T-cell (primary cell): ENCODE results near the gene ASAP2. TPM values are rescaled to one million over a fixed set of nuclear protein-coding genes. Genes with fewer than 3 reads are reported as not detected.
"Not testable (repeated sequence)": the region's sequence is repeated elsewhere in the genome, so short reads cannot be mapped to it uniquely, and the experiment has no call there.

Source experiments
- ATAC-seq, 4 experiments: fragments of 200-7000 bp in 3 of 4; fragments of 150-1000 bp in 1 of 4; cut with Tn5 transposase; replicated peaks in 1 of 4; 1 replicate in 3 of 4; 2 replicates in 1 of 4; pipeline ENCODE4 v1.10.0; 2021; ENCODE audit warnings: moderate library complexity in 3 of 4, mild to moderate bottlenecking in 2 of 4, moderate number of reproducible peaks in 1 of 4
- CTCF ChIA-PET, 2 donors: fragments of 300-600 bp; sonication (Branson Sonifier 250); formaldehyde crosslinking; loops; one replicate each; lab custom pipeline; 2022; ENCODE audit warnings: antibody characterized with exemption in 2 of 2; lab: Charles Lee
- POLR2A ChIA-PET, 2 donors: fragments of 300-600 bp; sonication (Branson Sonifier 250); formaldehyde crosslinking; loops; one replicate each; lab custom pipeline; 2022; ENCODE audit warnings: antibody characterized with exemption in 2 of 2; lab: Charles Lee
- DNase-seq, 35 experiments: peaks; one replicate each; pipeline versions ENCODE4 v3.0.0 to v3.0.0-alpha.2; 2013 to 2023
- H3K27ac ChIP-seq: one replicate; pipeline ENCODE4 v1.5.1; 2013; ENCODE audit warnings: low read length
- H3K27me3 ChIP-seq, 2 experiments: replicated peaks in 1 of 2; 1 replicate in 1 of 2; 2 replicates in 1 of 2; pipeline versions ENCODE4 v1.6.1 to v1.7.0; 2013; ENCODE audit warnings: low read length in 1 of 2, mixed read lengths in 1 of 2; ENCODE audit not compliant: control insufficient read depth in 2 of 2, insufficient read depth in 2 of 2; ENCODE audit errors: extremely low read depth in 1 of 2
- H3K36me3 ChIP-seq, 2 donors: 1 replicate in 1 of 2; 2 replicates in 1 of 2; pipeline versions ENCODE4 v1.6.1 to v1.7.0; 2013; ENCODE audit warnings: low read length in 1 of 2; ENCODE audit not compliant: control insufficient read depth in 2 of 2, insufficient read depth in 1 of 2; ENCODE audit errors: extremely low read depth in 1 of 2
- H3K4me1 ChIP-seq, 2 experiments: 1 replicate in 1 of 2; 2 replicates in 1 of 2; pipeline versions ENCODE4 v1.6.1 to v1.7.0; 2013; ENCODE audit warnings: low read length in 2 of 2, mixed read lengths in 1 of 2; ENCODE audit not compliant: insufficient read depth in 2 of 2, control insufficient read depth in 1 of 2; ENCODE audit errors: extremely low read depth in 1 of 2
- H3K4me3 ChIP-seq, 2 donors: 1 replicate in 1 of 2; 2 replicates in 1 of 2; pipeline versions ENCODE4 v1.5.1 to v1.7.0; 2013; ENCODE audit warnings: mild to moderate bottlenecking in 2 of 2, low read length in 1 of 2, moderate library complexity in 1 of 2; ENCODE audit not compliant: control insufficient read depth in 1 of 2; ENCODE audit errors: extremely low read depth in 1 of 2
- H3K9me3 ChIP-seq: 2 replicates; pipeline ENCODE4 v1.7.0; 2013
- H3K27ac Mint-ChIP-seq, 2 donors: one replicate each; pipeline ENCODE4 v1.8.0; 2020 to 2021; ENCODE audit warnings: mild to moderate bottlenecking in 2 of 2, mixed read lengths in 2 of 2
- H3K27me3 Mint-ChIP-seq, 2 donors: one replicate each; pipeline ENCODE4 v1.8.0; 2021 to 2022; ENCODE audit warnings: mixed read lengths in 2 of 2
- H3K36me3 Mint-ChIP-seq: one replicate; pipeline ENCODE4 v1.8.0; 2021; ENCODE audit warnings: mixed read lengths
- H3K4me1 Mint-ChIP-seq, 3 donors: one replicate each; pipeline ENCODE4 v1.8.0; 2020 to 2022; ENCODE audit warnings: mixed read lengths in 3 of 3, mild to moderate bottlenecking in 1 of 3
- H3K4me3 Mint-ChIP-seq, 3 donors: one replicate each; pipeline ENCODE4 v1.8.0; 2020 to 2022; ENCODE audit warnings: mild to moderate bottlenecking in 3 of 3, mixed read lengths in 3 of 3, moderate library complexity in 3 of 3
- H3K9me3 Mint-ChIP-seq, 3 donors: one replicate each; pipeline ENCODE4 v1.8.0; 2020 to 2022; ENCODE audit warnings: mixed read lengths in 3 of 3
- WGBS: methylation state at CpG from one replicate; pipeline ENCODE4 v1.1.5; 2013; ENCODE audit warnings: missing lambda C conversion rate; ENCODE audit not compliant: insufficient coverage; 5-methylcytosine and 5-hydroxymethylcytosine counted together
- total RNA-seq, 35 experiments: library from RNA in 6 of 35; stranded (reverse) in 6 of 35; fragments of 120-200 nt in 1 of 35; gene quantifications; one replicate each; pipeline versions ENCODE4 v1.2.1 to v1.2.4 and lab custom pipeline; 2013 to 2026

Gene ASAP2
- total RNA-seq, 5 donors from 2014 or later (not counting 1 experiment from before 2014, with no cell fraction given): 0.10 to 0.38 (median 0.27) TPM; not detected in 1

DNA sequence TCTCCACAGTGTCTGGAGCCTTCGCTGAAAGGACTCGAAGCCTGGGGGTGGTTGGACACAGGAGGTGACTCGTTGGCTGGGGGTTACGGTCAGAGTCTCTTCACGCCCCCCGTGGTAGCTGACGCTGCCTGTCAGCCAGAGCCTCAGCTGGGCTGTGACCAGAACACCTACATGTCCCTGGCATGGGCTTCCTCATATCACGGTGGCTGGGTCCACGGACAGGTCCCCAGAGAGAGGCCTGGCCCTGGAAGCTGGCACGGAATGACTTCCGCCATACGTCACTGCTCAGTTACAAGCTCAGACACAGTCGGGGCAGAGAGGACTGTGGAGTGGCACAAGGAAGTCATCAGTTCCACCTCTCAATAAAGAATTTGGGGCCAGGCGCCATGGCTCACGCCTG lies 188.2 kb downstream of the ASAP2 start:
- Mint-ChIP-seq H3K27me3 (peaks cover 0 to 1% of the 10 kb centered on the region in 2 donors), H3K9me3 (no peaks in the 10 kb centered on the region), H3K36me3 (no peaks in the 10 kb centered on the region), H3K4me1 (no peaks in the 10 kb centered on the region), H3K27ac (no peak overlapping the region), H3K4me3 (no peak overlapping the region)
- ChIA-PET CTCF (no interaction called here), POLR2A (no interaction called here)
- H3K4me1 ChIP-seq: no peaks in the 10 kb centered on the region
- 89% methylated on average over 15 of the region's 15 CpGs for WGBS
- H3K36me3 ChIP-seq: no peaks in the 10 kb centered on the region
- H3K27me3 ChIP-seq: peaks cover 0 to 18% of the 10 kb centered on the region in 2 experiments
- no peak overlapping the region for H3K27ac ChIP-seq
- no peaks in the 10 kb centered on the region for H3K9me3 ChIP-seq
- DNase-seq (no peak), ATAC-seq (no peak)
- H3K4me3 ChIP-seq: no peak overlapping the region

DNA sequence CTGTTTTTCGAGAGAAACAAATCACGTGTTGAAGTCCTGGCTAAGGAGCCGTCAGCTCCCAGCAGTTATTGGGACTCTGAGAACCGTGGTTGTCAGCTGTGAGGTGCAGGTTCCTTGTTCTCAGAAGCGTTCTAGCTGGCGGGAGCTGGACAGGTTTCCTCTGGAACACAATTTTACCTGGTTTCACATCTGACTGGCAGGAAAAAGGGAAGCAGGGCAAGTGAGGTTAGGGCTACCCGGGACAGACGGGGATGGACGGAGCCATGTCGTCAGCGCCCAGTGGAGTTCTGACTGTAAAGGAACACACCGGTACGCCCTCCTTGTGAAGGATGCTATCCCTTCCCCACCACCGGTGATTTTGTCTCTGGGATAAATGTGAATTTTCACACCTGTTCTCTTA lies 190.6 kb downstream of the ASAP2 start:
- H3K27ac Mint-ChIP-seq: no peak overlapping the region

GRCh38 chr2:9398251-9398650 lies 191.6 kb downstream of the ASAP2 start:
- H3K4me1 Mint-ChIP-seq, H3K9me3 Mint-ChIP-seq, H3K36me3 Mint-ChIP-seq, H3K27ac ChIP-seq, ATAC-seq, CTCF ChIA-PET, H3K36me3 ChIP-seq, H3K9me3 ChIP-seq, H3K4me3 ChIP-seq, H3K27ac Mint-ChIP-seq, POLR2A ChIA-PET, H3K27me3 ChIP-seq, H3K4me3 Mint-ChIP-seq, H3K27me3 Mint-ChIP-seq, H3K4me1 ChIP-seq, DNase-seq: not testable (repeated sequence)
- 94% methylated on average over 8 of the region's 11 CpGs for WGBS

More for the DNA sequence above, 190.6 kb downstream of the ASAP2 start:
- peaks cover 0 to 5% of the 10 kb centered on the region in 2 experiments for H3K4me1 ChIP-seq
- no peak overlapping the region for H3K4me3 ChIP-seq
- 87% methylated on average over 6 of the region's 14 CpGs for WGBS
- no peak overlapping the region for H3K27ac ChIP-seq
- no peaks in the 10 kb centered on the region for H3K9me3 ChIP-seq
- DNase-seq (no peak), ATAC-seq (no peak)
- CTCF ChIA-PET: interaction anchor here in 1 of 2 donors (0.6 kb wide), 1 partner anchor 21 kb away, joined by 3 read pairs; no protein-coding TSS in a partner anchor
- peaks cover 0 to 15% of the 10 kb centered on the region in 2 experiments for H3K27me3 ChIP-seq
- Mint-ChIP-seq H3K4me3 (no peak overlapping the region), H3K4me1 (peaks cover 5 to 9% (median 6%) of the 10 kb centered on the region in 3 donors), H3K36me3 (no peaks in the 10 kb centered on the region), H3K9me3 (no peaks in the 10 kb centered on the region), H3K27me3 (peaks cover 0 to 1% of the 10 kb centered on the region in 2 donors)
- no peaks in the 10 kb centered on the region for H3K36me3 ChIP-seq
- POLR2A ChIA-PET: interaction anchor here in 1 of 2 donors (0.7 kb wide), 1 partner anchor 52 kb away, joined by 11 read pairs; no protein-coding TSS in a partner anchor

DNA sequence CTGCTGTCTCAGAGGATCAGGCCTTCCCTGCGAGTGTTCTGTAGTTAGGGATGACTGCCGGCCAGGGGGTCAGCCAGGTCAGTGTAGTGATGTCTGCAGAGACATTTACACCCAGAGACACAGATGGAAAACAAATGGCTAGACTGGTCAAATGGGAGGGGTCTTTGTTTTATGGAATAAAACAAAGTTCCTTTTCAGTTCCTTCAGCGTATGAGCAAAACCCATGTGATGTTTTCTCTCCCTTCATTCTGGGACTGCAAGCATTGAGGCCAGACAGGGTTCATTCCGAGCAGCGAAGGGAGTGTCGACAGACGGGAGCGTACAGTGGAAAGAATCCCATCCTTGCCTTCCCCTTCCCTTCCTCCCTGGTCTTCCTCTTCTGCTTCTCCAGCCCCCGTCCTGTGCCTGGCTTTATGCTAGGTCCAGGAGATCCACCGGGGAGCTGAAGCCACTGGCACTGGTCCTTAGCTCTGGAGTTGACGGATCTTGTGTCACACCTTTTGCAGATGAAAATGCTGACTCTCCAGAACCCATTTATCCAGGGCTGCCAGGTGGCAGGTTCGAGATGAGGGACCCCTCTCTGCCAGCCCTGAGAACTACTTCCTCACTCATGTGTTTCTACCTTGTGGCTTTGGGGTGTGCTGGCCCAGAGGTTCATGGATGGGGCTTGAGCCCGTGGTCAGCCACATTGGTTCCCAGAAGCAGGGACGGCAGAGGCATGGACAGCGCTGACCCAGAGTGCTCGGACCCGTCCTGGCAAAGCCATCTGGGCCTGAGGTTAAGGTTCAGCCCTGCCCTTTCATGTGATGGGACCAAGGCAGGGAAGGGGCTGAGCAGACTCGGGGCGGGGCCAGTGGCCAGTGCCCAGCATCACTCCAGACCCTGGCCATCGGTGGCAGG lies 192.5 kb downstream of the ASAP2 start:
- no peak overlapping the region for H3K27ac ChIP-seq
- H3K36me3 ChIP-seq: no peaks in the 10 kb centered on the region
- Mint-ChIP-seq H3K27ac (no peak overlapping the region), H3K36me3 (peaks cover 3% of the 10 kb centered on the region), H3K27me3 (no peaks in the 10 kb centered on the region), H3K9me3 (no peaks in the 10 kb centered on the region), H3K4me3 (no peak overlapping the region), H3K4me1 (peaks cover 5 to 9% (median 6%) of the 10 kb centered on the region in 3 donors)
- H3K27me3 ChIP-seq: peaks cover 0 to 9% of the 10 kb centered on the region in 2 experiments
- 91% methylated on average over 14 of the region's 20 CpGs for WGBS
- DNase-seq (no peak), ATAC-seq (no peak)
- no peaks in the 10 kb centered on the region for H3K9me3 ChIP-seq
- H3K4me1 ChIP-seq: peaks cover 0 to 5% of the 10 kb centered on the region in 2 experiments
- ChIA-PET CTCF (no interaction called here), POLR2A (no interaction called here)
- no peak overlapping the region for H3K4me3 ChIP-seq

DNA sequence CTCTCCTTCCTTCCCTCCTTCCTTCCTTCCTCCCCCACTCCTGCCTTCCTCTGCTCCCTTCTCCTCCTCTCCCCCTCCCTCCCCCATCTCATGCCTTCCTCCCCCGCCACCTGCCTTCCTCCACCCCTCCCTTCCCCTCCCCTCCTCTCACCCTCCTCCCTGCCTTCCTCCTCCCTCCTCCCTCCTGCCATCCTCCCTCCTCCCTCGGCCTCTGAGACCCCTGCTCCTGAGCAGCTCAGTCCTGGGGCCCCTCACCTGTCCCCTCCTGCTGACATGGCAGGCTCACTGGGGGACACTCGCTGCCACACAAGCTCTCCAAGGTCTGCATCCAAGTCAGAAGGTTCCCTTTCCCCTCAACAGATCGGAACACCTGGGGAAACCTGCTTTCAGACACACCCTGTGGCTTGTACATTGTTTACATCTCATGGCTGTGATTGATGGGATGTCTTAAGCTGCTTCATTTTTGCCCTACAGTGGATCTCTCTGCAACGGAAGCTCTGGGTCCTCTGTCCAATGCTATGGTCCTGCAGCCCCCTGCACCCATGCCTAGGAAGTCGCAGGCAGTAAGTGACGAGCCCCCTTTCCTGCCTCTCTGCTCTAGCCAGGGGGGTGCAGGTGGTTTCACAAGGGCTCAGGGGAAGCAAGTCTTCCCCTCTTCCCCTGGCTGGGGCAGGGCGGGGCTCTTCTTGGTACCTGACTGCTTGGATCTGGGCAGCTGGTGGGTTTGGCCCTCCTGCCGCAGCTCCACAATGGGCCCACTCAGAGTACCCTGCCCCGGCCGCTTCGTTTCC lies 193.9 kb downstream of the ASAP2 start:
- H3K36me3 Mint-ChIP-seq: peaks cover 3% of the 10 kb centered on the region
- Histone ChIP-seq H3K9me3 (no peaks in the 10 kb centered on the region), H3K27ac (no peak overlapping the region), H3K27me3 (peaks cover 0 to 9% of the 10 kb centered on the region in 2 experiments), H3K4me3 (no peak overlapping the region), H3K36me3 (no peaks in the 10 kb centered on the region), H3K4me1 (peaks cover 0 to 5% of the 10 kb centered on the region in 2 experiments)
- CTCF ChIA-PET: interaction anchor here in 1 of 2 donors (0.6 kb wide), 1 partner anchor 269 kb away, joined by 5 read pairs; no protein-coding TSS in a partner anchor
- peaks cover 5 to 9% (median 6%) of the 10 kb centered on the region in 3 donors for H3K4me1 Mint-ChIP-seq
- DNase-seq (no peak), ATAC-seq (no peak)
- no peak overlapping the region for H3K4me3 Mint-ChIP-seq
- POLR2A ChIA-PET: no interaction called here
- no peak overlapping the region for H3K27ac Mint-ChIP-seq
- 73% methylated on average over 8 of the region's 12 CpGs for WGBS
- H3K9me3 Mint-ChIP-seq: no peaks in the 10 kb centered on the region
- no peaks in the 10 kb centered on the region for H3K27me3 Mint-ChIP-seq

GRCh38 chr2:9401059-9401547 lies 194.5 kb downstream of the ASAP2 start:
- H3K27ac Mint-ChIP-seq: no peak overlapping the region

More at GRCh38 chr2:9401059-9401547, 194.5 kb downstream of the ASAP2 start:
- H3K27ac ChIP-seq: no peak overlapping the region
- H3K4me3 Mint-ChIP-seq: no peak overlapping the region
- H3K9me3 Mint-ChIP-seq: no peaks in the 10 kb centered on the region
- no peaks in the 10 kb centered on the region for H3K9me3 ChIP-seq
- ChIA-PET POLR2A (interaction anchor here in 1 of 2 donors (0.5 kb wide), 1 partner anchor 485 kb away, joined by 13 read pairs; no protein-coding TSS in a partner anchor), CTCF (interaction anchor here in 1 of 2 donors (0.5 kb wide), 1 partner anchor 1628 kb away, joined by 3 read pairs; no protein-coding TSS in a partner anchor)
- H3K4me1 Mint-ChIP-seq: peaks cover 5 to 9% (median 6%) of the 10 kb centered on the region in 3 donors
- H3K36me3 Mint-ChIP-seq: peaks cover 3% of the 10 kb centered on the region
- H3K27me3 ChIP-seq: peaks cover 0 to 9% of the 10 kb centered on the region in 2 experiments
- DNase-seq (no peak), ATAC-seq (no peak)
- H3K27me3 Mint-ChIP-seq: no peaks in the 10 kb centered on the region
- no peak overlapping the region for H3K4me3 ChIP-seq
- WGBS: 89% methylated on average over 12 of the region's 12 CpGs
- peaks cover 0 to 5% of the 10 kb centered on the region in 2 experiments for H3K4me1 ChIP-seq
- peaks cover 0 to 3% of the 10 kb centered on the region in 2 donors for H3K36me3 ChIP-seq
